RWPE1 (cell line): ENCODE data around the gene NRXN3.

ENCODE experiments used
- CTCF ChIA-PET: fragments of 350-600 bp; sonication (Branson Sonifier 250); formaldehyde crosslinking; extraction: SDS; loops from one replicate; lab custom pipeline; 2021; lab: Yijun Ruan, JAX
- POLR2A ChIA-PET: fragments of 400-600 bp; formaldehyde crosslinking; extraction: SDS; loops from one replicate; lab custom pipeline; 2020; ENCODE audit warnings: antibody characterized with exemption; ENCODE audit not compliant: low non-redundant PET; lab: Yijun Ruan, JAX
- DNase-seq: peaks from one replicate; pipeline ENCODE4 v3.0.0; 2012; ENCODE audit warnings: low spot score
- H3K27ac ChIP-seq: fragments of 450-650 bp; 2 replicates; pipeline ENCODE4 v1.5.1; 2017
- CTCF ChIP-seq: fragments of 450-650 bp; conservative IDR thresholded peaks from 2 replicates; pipeline ENCODE4 v1.5.1; 2017; ENCODE audit warnings: low read depth, mild to moderate bottlenecking

NRXN3 gene

GRCh38 chr14:79568594-79568993, 1398.4 kb downstream of the NRXN3 start:
- POLR2A ChIA-PET, result no interaction called here
- TF ChIP-seq CTCF, result no peak
- DNase-seq, result no peak
- H3K27ac ChIP-seq, result no peak overlapping the region
- CTCF ChIA-PET, result no interaction called here

DNA sequence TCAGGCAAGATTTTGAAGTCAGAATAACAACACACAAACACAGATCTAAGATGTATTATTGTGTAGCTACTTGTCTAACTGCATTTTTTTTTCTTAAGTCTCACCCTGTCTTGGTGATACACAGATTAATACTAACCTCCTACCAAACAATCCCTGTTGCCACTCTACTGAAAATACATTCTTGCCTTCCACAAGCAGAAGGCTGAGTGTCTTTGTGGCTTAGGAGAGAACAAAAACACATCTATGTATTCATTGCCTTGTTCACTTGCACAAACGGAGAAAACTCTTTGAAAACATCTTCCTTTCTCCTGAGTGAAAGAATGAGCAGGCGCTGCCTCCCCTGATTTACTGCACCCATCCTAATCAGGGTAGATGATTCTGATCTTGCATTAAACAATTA, 1398.9 kb downstream of the NRXN3 start:
- H3K27ac ChIP-seq, result no peak overlapping the region
- CTCF ChIA-PET, result no interaction called here
- no peak for TF ChIP-seq CTCF
- DNase-seq, result no peak
- POLR2A ChIA-PET, result no interaction called here

DNA sequence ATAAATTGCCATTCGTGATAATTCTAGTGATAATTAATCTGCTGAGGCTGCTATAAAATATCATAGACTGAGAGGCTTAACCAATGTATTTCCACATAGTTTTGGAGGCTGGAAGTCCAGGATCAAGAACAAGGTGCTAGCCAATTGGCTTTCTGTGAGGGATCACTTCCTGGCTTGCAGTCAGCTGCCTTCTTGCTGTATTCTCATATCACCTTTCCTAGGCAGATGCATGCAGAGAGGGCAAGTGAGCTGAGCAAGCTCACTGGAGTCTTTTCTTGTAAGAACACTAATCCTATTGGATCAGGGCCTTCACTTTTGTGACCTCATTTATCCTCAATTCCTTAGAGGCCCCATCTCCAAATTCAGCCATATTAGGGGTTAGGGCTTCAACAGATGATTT, 1400.5 kb downstream of the NRXN3 start:
- CTCF ChIA-PET, result no interaction called here
- TF ChIP-seq CTCF, result no peak
- POLR2A ChIA-PET, result no interaction called here
- no peak overlapping the region for H3K27ac ChIP-seq
- DNase-seq, result no peak

- TF ChIP-seq CTCF, result no peak
- H3K27ac ChIP-seq, result no peak overlapping the region
- ChIA-PET POLR2A (no interaction called here), CTCF (no interaction called here)
- no peak for DNase-seq
These were observed 1401.2 kb downstream of the NRXN3 start for GRCh38 chr14:79571366-79571765.

- ChIA-PET POLR2A (no interaction called here), CTCF (no interaction called here)
- H3K27ac ChIP-seq, result no peak overlapping the region
- no peak for DNase-seq
- TF ChIP-seq CTCF, result no peak
These were observed 1403.3 kb downstream of the NRXN3 start for GRCh38 chr14:79573486-79573885.

- no peak for DNase-seq
- ChIA-PET CTCF (no interaction called here), POLR2A (no interaction called here)
- H3K27ac ChIP-seq, result no peak overlapping the region
- TF ChIP-seq CTCF, result no peak
These were observed 1404.9 kb downstream of the NRXN3 start for GRCh38 chr14:79575032-79575431.

DNA sequence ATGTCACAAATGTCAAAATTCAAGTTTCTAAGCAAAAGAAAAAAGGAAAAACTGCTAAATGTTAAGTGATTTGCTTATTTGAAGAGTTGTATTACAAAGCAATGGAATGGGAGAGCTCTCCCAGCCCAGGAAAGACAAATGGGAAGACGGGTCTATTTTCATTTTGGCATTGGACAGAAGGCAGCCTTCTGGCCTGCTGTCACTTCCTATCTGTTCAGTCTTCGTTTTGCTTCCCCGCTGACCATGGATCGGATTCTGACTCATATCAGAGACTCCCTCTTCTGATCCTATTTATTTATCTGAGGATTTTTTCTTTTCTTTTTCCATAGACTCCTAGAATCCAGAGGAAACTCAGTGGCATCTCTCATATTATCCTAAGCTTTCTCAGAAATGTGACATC, 1406.3 kb downstream of the NRXN3 start:
- no peak for DNase-seq
- ChIA-PET CTCF (no interaction called here), POLR2A (no interaction called here)
- H3K27ac ChIP-seq, result no peak overlapping the region
- no peak for TF ChIP-seq CTCF
